Fibroblast of the conjunctiva (primary cell): ENCODE data around the gene ANXA6.
A peak's percentile ranks its signal among the peaks of the same experiment; 100 is the strongest.

ENCODE experiments used
- DNase-seq: peaks from one replicate; pipeline ENCODE4 v3.0.0-alpha.2; 2010; ENCODE audit warnings: low read depth

Gene ANXA6

DNA sequence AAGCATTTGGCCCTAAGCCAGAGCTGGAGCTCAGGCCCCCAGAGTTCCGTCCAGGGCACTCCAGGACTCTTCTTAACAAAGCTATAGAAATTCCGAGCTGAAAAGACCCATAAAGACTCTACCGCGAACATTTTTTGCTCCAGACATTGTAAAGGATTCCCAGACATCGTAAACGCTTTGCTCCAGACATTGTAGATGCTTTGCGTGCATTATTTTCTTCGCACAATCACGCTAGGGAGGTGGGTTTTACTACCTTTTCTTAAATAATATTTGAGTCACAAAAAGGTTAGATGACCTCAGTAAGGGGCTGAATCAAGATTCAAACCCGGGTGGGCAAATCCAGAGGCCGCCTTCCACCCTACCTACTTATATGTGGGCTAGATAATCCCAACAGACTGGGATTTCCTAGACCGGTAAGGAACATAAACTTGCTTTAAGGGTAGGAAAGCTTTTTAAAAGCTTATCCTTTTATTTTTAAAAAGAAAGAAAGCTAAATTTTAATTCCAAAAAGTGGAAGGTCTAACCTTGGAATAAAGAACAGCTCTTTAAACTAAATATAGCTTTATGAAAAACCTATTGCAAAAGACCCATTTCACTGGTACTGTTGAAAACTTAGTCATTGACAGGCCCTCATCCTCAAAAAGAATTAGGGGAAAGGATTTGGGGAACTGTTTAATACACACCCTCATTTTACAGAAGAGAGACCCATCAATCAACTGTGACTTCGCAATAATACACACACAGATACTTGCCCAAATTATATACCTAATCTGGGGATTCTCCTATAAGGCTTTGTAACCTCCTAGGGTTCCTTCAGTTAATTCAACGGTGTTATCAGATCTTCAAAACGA lies 75.9 kb downstream of the ANXA6 start:
- DNase-seq = no peak

DNA sequence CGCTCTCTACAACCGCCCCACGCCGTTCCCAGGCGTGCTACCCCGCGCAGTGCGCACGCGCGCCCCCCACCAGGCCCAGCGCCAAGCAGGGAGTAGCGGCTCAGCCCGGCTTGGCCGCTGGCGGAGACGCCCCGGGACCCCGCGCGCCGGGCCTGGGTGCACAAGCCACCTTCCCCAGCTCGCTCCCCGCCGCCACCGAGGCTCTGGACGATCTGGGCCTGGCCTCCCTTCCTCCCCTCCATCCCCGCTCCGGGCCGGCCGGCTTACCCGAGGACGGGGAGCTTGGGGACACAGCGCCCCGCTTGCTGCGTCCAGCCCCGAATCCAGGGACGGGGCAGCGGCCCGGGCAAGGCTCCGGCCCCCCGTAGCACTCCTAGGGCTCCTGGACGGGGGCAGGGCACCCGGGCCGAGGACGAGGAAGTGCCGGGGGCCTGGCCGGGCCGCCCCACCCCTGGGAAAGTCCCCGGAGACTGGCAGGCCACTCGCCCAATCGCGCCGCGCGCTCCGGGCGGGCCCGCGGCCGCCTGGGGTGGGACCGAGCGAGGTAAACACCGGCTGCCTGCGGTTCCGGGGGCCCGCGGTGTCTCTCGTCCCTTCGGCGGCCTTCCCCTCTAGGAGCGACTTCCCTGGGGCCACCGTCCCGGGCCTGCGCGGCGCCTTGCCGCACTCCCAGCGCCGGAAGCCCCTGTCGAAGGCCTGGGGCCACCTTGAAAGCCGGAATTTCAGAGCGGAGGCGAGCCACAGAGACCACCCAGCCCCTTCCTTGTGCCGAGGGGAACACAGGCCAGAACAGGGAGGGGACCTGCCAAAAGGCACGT lies 76.8 kb downstream of the ANXA6 start, which contains the start of gene TNIP1:
Gene TNIP1 (minus strand): TSS at position 422 of the 818 bp plus-strand sequence. CDS start 15,939 bp downstream, outside the sequence.
- peak; percentile 69 for DNase-seq

DNA sequence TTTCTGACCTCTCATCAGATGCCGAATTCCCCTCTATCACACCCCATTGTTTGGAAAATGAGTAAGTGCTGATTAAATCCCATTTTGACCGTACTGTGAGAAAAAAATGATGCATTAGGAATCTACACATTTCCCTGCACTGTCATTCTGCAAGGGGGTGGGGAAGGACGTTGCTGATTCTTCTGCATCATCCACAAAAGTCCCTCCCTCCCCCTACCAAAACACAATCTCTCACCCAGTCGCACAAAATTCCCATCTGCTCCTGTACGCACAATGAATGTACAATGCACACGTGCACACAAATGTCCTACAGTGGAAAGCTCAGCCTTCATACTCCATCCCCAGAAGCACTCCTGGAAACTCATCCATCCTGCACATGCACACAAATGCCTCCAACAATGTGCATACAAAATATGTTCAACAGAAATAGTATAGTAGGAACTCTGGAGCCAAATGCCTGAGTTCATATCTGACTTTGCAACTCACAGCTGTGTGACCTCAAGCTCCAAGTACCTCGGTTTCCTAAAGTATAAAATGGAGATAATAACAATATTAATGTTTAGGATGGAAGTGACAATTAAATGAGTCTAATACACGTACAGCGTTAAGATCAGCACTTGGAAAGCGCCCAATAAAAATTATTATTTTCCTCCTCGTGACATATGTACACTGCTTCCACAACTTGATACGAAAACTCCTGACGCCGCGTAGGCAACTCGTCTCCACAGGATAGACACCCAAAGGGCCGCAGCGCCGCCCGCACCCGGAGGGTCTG lies 77.6 kb downstream of the ANXA6 start:
- DNase-seq = no peak

DNA sequence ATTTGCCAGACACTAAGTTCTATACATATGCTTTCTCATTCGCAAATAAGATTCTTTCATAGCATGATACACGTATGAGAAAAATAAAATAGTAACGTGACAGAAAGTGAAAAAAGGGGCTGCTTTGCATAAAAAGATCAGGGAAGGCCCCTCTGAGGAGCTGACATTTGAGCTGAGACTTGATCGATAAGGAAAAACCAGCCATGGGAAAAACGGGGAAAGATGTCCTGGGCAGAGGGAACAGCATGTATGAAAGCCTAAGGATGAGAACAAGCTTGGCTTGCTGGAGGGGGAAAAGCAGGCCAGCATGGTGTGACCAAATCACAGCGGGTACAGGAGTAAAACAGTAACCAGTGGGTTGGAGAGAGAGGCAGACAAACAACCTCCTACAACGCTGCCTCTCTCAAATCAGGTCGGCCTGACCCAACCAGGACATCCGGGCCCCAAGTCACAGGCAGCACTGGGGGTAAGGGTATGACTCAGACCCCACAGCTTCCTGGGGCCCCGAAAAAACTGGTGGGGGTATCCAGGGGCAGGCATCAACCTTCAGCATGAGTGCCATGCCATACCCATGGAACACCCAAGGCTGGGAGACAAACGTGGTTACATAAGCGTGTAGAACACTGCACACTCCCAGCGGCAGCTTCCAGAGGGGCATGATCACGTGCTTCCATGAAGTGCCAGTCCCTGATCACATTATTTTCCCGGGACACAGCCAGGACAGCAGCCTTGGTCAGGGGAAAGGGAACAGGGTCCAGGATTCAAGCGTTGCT lies 78.9 kb downstream of the ANXA6 start:
- no peak for DNase-seq

DNA sequence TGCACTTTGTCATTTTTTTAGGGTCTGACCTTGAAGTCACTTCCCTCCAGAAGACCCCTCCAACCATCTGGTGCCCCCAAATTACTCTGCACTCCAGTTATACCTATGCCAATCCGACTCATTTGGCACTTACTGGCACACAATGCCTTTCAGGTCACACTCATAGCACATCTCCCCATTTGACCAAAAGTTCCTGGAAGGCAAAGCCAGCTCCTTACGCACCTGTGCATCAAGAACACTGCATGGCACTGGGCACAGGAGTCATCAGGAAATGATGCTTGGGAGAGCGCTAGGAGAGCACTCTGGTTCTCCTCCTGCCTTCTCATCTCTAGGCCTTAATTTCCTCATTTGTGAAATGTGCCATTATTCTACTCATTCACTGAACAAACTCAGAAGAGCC lies 79.6 kb downstream of the ANXA6 start:
- DNase-seq = no peak

DNA sequence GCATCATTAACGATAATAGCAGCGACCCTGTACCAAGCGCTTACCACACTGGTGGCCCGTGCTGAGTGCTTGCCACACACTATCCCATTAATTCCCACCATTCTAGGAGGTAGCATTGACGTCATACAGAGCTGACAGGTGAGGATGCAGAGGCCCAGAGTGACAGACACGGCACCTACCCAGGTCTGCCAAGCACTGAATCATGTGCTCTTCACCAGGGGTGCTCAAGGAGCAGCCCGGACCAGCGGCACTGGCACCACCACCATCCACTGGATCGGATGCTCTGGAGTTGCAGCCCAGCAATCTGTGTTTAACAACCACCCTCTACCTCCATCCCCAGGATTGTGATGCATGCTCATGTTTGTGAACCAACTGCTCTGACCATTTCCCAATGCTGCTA lies 80.2 kb downstream of the ANXA6 start:
- no peak for DNase-seq

GRCh38 chr5:151076616-151077015 lies 81.0 kb downstream of the ANXA6 start:
- DNase-seq = no peak

DNA sequence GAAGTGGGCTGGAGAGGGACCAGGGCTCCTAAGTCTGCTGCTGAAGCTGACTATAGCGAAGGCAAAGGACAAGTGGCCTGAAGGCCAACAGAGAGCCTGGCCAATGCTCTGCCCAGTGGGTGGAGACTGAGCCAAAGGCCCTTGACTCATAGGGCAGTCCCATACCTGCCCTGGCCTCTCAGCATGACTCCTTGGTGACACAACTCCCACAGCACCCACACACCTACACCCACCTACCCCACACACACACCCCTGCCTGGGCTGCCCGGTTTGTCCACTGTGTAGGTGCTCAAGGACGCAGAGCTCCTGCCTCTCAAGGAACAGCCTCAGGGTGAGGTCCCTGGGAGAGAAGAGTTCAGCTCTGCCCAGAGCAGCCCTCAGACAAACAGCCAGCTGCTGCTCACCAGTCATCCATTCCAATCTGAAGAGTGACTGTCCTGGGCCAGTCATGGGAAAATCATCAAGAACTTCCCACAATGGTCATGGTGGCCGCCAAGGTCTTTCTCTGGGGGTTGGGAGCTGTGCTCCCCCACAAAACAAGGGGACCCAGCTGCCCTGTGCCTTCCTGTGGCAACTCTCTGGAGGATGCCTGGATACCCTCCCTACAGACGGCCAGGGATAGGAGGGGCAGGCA lies 81.8 kb downstream of the ANXA6 start:
- DNase-seq = no peak

DNA sequence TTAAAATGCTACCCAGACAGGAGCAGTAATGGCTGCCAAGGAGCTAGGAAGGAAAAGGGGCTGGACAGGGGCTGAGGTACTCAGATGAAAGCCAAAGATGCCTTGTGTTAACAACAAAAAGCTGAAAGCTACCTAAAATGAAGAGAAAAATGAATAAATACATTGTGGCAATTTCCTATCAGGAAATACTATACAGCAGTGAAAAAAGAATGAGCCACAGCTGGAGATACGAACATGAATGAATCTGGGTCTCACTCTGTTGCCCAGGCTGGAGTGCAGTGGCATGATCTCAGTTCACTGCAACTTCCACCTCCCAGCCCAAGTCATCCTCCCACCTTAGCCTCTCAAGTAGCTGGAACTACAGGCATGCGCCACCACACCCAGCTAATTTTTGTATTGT lies 83.0 kb downstream of the ANXA6 start:
- DNase-seq = no peak

DNA sequence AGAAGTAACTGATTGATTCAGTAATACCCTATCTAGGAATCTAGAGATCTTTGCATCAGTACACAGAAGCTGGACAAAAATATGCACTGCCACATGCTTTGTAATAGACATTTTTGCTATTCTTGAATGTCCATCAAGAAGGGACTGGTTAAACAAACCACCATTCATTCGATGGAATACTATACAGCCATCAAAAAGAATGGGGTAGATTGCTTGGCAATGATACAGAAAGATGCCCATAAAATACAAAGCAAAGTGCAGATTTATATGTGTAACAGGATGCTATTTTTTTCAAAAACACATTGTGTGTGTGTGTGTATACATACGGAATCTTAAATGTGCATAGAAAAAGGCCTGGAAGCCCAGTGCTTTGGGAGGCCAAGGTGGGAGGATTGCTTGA lies 84.3 kb downstream of the ANXA6 start:
- DNase-seq = no peak

- no peak for DNase-seq
Measured at GRCh38 chr5:151072630-151073025, 85.0 kb downstream of the ANXA6 start.

- DNase-seq = no peak
Measured at GRCh38 chr5:151071848-151072629, 85.5 kb downstream of the ANXA6 start.

- DNase-seq = no peak
Measured at GRCh38 chr5:151071021-151071420, 86.6 kb downstream of the ANXA6 start.

DNA sequence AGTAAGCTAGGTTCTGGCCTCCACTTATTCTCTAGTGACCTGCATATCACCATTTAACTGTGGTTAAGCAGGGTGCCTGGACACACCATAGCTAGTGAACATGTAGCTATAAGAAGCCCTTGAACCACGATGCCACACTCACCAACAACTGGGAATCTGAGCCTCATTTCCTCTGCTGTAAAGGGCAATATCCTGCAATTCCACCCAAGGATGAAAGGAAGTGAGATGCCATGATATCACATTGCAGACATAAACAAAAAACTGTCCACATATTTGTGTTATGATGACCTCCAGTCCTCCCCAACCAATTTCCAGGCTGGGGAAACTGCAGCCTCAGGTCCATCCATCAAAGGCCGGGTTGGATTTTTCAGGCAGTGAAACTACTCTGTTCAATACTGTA lies 87.1 kb downstream of the ANXA6 start:
- DNase-seq = no peak

- no peak for DNase-seq
Measured at GRCh38 chr5:151068433-151069197, 89.0 kb downstream of the ANXA6 start.

DNA sequence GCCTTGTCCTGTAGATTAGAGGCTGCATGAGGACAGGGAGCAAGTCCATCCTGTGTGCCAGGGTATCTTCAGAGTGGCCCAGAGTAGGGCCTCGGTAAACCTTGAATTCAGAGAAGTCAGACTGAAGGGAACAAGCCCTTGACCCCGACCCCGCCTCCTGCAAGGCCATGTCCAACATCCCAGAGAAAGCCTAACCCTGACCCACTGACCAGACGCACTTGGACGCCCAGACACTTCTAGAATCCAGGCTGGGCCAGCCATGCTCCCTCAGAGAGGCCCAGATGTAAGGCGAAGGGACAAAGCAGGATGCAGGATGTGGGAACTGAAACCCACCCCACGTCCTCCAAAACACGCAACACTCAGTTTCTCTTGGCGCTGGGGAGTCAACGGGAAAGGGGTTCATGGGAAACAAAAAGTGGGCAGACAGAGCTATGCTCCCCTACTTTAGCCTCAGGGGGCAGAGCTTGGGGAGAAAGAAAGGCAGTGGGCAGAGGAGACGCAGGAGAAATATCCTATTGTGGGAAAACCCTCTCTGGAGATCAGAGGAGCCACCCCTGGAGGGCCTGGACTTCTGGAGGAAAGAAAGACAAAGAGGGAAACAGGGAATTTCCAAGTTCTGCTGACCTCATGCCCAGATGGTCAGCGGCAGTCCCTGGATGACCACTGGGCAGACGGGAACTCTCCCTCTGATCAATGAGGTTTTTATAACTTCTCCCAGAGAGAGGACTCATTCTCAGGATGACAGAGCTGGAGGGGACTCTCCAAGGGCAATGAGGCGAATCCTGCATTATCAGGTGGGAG lies 89.7 kb downstream of the ANXA6 start:
- no peak for DNase-seq

DNA sequence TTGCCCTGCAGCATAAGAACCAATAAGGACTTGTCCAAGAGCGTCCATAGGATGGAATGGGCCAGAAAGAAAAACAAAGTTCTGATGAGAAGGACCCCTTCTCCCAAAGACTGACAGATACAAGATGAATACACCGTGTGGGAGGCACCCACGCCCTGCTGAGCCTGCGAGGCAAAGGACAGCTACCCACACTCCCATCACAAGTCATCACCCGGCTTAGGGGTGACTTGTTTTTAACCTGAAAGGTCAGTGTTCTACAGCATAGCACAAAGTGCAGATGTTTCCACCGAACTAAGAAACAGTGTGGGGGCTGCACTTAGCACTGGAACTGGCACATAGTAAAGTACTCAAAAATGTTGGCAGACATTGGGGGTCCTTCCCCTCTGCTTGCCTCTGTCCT lies 90.7 kb downstream of the ANXA6 start:
- no peak for DNase-seq

DNA sequence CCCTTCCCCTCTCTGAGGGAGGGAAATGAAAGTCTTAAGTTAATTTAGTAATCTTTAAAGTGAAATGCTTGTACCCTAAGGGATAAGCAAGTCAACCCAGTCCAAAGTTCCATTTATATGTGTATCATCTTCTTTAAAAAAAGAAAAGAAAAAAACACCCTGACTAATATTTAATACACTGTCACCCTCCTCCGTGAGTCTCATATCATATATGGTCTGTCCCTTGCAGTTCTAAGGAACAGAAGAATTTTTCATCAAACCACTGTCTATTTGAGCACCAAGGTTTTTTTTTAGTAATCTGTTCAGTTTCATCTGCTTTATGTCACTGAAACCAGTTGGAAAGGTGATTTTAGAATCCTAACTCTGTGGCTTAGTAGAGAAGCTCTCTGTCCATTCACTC lies 92.0 kb downstream of the ANXA6 start:
- no peak for DNase-seq
